Measurements from ENCODE around the gene AP4E1.
"Not testable (repeated sequence)": the region's sequence is repeated elsewhere in the genome, so short reads cannot be mapped to it uniquely, and the experiment has no call there.

Gene AP4E1

DNA sequence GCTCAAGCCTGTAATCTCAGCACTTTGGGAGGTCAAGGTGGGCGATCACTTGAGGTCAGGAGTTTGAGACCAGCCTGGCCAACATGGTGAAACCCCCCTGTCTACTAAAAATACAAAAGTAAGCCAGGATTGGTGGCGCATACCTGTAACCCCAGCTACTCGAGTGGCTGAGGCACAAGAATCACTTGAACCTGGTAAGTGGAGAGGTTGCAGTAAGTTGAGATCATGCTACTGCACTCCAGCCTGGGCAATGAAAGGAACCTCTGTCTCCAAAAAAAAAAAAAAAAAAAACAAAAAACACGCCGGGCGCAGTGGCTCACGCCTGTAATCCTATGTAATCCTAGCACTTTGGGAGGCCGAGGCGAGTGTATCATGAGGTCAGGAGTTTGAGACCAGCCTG is 18.9 kb upstream of the AP4E1 start:
- no peak for DNase-seq (ENCODE audit: low spot score)

DNA sequence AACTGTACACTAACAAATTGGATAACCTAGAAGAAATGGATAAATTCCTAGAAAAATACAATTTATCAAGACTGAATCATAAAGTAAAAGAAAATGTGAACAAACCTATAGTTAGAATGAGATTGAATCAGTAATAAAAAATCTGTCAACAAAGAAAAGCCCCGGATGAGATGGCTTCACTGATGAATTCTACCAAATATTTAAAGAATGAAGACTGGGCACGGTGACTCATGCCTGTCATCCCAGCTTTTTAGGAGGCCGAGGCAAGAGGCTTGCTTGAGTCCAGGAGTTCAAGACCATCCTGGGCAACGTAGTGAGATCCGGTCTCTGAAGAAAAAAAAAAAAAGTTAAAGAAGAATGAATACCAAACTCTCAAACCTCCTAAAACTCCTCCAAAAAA is 17.7 kb upstream of the AP4E1 start:
- DNase-seq (ENCODE audit: low spot score): no peak

DNA sequence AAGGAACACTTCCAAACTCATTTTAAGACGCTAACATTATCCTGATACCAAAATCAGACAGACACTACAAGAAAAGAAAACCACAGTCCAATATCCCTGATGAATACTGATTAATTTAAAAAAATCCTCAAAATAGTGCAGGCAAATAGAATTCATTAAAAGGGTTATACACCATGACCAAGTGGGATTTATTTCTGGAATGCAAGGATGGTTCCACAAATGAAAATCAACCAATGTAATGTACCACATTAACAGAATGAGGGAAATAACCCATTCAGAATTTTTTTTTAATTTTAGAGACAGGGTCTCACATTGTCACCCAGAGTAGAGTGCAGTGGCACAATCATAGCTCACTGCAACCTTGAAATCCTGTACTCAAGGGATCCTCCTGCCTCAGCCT is 17.3 kb upstream of the AP4E1 start:
- no peak for DNase-seq (ENCODE audit: low spot score)

DNA sequence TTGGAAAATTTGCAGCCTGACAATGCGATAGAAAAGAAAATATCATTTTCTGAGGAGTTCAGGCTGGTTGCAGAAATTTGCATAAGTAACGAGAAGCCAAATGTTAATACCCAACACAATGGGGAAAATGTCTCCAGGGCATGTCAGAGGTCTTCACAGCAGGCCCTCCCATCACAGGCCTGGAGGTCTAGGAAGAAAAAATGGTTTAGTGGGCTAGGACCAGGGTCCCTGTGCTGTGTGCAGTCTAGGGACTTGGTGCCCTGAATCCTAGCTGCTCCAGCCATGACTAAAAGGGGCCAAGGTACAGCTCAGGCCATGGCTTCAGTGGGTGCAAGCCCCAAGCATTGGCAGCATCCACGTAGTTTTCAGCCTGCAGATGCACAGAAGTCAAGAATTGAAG is 14.5 kb upstream of the AP4E1 start:
- no peak for DNase-seq (ENCODE audit: low spot score)

DNA sequence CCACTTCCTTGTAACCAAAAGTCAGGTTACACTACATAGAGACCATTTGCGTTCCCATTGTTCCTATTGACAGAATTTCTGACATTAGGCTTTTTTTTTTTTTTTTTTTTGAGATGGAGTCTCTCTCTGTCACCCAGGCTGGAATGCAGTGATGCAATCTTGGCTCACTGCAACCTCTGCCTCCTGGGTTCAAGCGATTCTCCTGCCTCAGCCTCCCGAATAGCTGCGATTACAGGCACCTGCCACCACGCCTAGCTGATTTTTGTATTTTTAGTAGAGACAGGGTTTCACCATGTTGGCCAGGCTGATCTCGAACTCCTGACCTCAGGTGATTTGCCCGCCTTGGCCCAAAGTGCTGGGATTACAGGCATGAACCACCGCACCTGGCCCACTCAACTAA is 7.1 kb upstream of the AP4E1 start:
- DNase-seq (ENCODE audit: low spot score): not testable (repeated sequence)

GRCh38 chr15:50904211-50904610 is 4.3 kb upstream of the AP4E1 start:
- DNase-seq (ENCODE audit: low spot score): no peak

DNA sequence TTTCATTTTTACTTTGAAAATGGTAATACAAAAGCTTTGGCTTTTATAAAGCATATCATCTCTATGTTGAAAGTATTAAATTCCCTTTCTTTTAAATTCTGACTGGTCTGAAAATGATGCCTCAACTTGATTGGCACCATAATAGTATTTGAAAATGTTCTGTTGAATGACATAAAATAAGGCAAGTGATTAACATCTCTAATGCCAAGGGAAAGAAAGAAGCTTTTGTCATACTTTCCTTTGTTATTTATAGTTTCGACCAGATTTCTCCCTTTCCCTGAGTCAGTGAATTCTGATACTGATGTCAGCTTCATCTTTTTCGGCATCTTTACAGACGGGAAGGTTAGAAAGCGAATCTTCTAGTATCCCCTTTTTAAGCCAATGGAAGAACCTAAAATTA is 3.4 kb upstream of the AP4E1 start:
- no peak for DNase-seq (ENCODE audit: low spot score)

DNA sequence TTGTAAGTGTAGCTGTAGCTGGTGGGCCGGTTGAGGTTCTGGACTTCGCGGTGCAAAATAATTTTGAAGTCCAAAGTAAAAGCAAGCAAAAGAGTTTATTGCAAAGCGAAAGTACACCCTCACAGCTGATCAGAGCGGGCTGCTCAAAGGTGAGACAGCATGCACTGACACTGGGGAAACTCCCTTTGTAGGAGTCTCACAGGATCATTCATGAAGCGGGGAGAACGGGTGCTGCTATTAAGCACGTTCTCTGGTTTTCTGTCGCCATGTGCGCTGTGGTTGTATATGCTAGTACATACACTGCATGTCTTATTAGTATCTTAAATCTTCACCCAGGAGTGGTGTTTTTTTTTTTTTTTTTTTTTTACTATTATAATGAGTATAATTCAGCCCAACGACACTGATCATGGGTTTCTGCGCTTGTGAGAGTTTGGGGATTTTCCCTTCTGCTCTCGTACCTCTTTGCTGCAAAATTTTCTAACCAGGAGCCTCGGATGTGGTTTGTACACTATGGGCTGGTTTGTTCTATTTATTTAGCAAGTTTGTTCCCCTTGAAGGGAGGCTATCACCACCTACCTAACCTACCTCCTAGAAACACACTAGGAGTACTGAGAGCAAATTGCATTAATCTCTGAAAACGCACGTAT is 1.4 kb upstream of the AP4E1 start:
- DNase-seq (ENCODE audit: low spot score): peak; percentile 29

- DNase-seq (ENCODE audit: low spot score): peak; percentile 61
These were observed 778 bp upstream of the AP4E1 start for GRCh38 chr15:50907601-50908208.

DNA sequence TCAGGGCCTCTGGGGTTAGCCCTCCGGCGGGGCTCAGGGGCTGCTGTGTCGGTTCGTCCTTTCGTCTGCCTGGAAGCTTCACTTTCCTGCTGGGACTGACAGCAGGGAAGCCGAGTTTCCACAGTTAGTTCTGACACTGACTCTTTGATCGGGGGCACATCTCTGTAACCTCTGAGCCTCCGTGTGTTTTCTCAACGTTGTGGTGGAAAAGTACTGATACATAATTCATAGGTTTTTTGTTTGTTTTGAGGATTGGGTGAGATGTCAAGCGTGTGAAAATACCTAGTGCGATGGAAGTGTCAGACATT is 481 bp downstream of the AP4E1 start:
- DNase-seq (ENCODE audit: low spot score): no peak

GRCh38 chr15:50910426-50910795 is 1.9 kb downstream of the AP4E1 start:
- DNase-seq (ENCODE audit: low spot score): not testable (repeated sequence)

DNA sequence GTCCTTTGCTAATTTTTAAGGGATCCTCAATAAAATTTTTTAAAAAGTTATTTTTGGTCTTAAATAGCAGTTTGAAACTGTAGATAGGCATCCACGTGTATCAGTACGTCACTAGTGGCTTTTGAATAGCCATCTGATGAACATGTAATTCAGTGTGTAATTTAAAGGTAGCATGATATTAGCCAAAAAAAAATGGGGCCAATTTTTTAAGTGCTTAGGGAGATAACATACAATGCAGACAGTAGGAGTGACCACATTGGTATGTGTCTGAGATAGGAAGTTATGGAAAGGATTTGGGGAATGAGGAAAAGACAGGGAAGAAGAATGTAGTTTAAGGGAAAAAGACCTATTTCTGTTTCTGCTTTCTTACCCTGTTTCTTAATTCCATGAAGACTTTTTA is 2.5 kb downstream of the AP4E1 start:
- DNase-seq (ENCODE audit: low spot score): no peak

- no peak for DNase-seq (ENCODE audit: low spot score)
These were observed 3.1 kb downstream of the AP4E1 start for GRCh38 chr15:50911621-50912020.

- DNase-seq (ENCODE audit: low spot score): no peak
These were observed 7.9 kb downstream of the AP4E1 start for GRCh38 chr15:50916400-50916799.

DNA sequence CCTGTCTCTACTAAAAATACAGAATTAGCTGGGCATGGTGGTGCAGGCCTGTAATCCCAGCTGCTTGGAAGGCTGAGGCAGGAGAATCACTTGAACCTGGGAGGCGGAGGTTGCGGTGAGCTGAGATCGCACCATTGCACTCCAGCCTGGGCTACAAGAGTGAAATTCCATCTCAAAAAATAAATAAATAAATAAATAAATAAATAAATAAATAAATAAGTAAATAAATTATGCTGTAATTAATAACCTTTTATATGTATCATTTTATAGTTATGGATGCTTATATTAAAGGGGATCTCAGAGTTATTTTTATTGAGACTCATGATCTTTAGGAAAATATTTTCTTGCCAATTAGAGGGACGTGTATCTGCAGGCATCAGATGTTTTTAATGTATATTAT is 10.9 kb downstream of the AP4E1 start:
- DNase-seq (ENCODE audit: low spot score): not testable (repeated sequence)

DNA sequence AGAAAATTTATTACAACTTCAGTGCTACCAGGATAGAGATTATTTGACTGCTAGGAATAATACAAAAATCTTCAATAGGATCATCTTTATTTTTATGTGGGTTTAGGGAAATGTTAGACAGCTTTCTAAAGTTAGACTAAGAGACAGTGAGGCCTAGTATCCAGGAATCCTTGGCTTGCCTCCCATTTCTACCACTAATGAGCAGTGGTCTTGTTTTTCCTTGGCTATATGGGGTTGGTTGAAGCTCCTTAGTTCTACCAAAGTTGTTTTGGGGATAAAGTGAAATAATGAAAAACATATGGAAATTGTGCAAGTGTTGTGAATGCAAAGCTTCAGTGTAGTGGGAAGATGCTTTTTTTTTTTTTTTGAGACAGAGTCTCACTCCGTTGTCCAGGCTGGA is 16.8 kb downstream of the AP4E1 start:
- DNase-seq (ENCODE audit: low spot score): no peak

DNA sequence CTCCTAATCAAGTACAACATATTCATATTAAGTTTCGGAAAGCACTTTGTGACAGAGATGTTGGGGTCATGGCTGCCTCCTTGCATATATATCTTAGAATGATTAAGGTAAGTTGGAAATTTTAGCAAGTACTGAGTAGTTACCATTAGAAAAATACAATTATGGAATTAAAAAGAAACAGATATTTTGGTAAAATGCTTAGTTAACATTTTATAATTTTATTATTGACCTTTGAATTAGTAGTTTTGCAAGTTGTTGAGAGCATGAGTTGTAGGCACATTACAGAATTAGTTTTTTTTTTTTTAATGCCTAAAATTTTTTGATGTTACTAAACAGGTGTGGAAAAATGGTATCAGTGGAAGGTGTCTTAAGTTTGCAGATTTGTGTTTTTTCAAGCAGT is 20.6 kb downstream of the AP4E1 start:
- no peak for DNase-seq (ENCODE audit: low spot score)

- no peak for DNase-seq (ENCODE audit: low spot score)
These were observed 22.3 kb downstream of the AP4E1 start for GRCh38 chr15:50930792-50931191.

GRCh38 chr15:50933341-50933740 is 24.9 kb downstream of the AP4E1 start:
- no peak for DNase-seq (ENCODE audit: low spot score)

DNA sequence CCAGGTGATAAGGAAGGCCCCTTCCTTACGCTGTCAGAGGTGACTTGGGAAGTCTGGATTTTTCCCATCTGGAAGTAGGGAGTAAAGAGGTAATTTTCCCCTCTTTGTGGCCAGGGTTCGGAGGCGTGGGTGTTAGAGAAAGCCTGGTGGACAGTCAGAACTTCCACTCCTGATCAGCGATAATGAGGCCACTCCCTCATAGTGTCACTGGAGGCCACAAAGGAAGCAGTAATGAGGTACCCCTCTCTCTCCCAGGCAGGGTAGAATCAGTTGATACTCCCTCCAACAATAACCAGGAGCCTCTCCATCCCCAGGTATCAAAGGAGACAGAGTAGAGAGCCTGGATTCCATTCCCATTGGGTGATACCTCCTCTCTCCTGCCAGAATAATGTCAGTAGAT is 30.0 kb downstream of the AP4E1 start:
- DNase-seq (ENCODE audit: low spot score): no peak

GRCh38 chr15:50939911-50940310 is 31.4 kb downstream of the AP4E1 start:
- DNase-seq (ENCODE audit: low spot score): no peak

- DNase-seq (ENCODE audit: low spot score): no peak
These were observed 32.0 kb downstream of the AP4E1 start for GRCh38 chr15:50940506-50940905.

DNA sequence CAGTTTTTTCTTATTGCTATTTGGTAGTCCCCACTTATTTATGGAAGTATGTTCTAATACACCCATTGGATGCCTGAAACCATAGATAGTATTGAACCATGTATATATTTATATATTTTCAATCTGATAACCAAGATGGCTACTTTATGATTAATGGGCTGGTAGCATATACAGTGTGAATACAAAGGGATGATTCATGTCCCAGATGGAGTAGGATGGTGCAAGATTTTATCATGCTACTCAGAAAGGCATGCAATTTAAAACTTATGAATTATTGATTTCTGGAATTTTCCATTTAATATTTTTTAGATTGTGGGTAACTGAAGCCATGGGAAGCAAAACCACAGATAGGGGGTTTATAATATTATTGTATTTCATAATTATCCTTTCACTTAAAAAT is 35.2 kb downstream of the AP4E1 start:
- DNase-seq (ENCODE audit: low spot score): no peak

GRCh38 chr15:50944672-50945071 is 36.2 kb downstream of the AP4E1 start:
- no peak for DNase-seq (ENCODE audit: low spot score)

- DNase-seq (ENCODE audit: low spot score): no peak
These were observed 37.2 kb downstream of the AP4E1 start for GRCh38 chr15:50945725-50946124.
